H1 (cell line): ENCODE results near the gene CLRN2. TPM values are rescaled to one million over a fixed set of nuclear protein-coding genes. Genes with fewer than 3 reads are reported as not detected.

ENCODE experiments used
- CTCF ChIA-PET: fragments of 300-600 bp; sonication (Branson Sonifier 250); formaldehyde crosslinking; loops from one replicate; lab custom pipeline; 2021; ENCODE audit not compliant: partially characterized antibody; lab: Charles Lee
- POLR2A ChIA-PET: fragments of 300-600 bp; sonication (Branson Sonifier 250); formaldehyde crosslinking; loops from one replicate; lab custom pipeline; 2021; ENCODE audit warnings: inconsistent platforms; ENCODE audit not compliant: partially characterized antibody; lab: Charles Lee
- DNase-seq, 2 experiments: peaks; one replicate each; pipeline versions ENCODE4 v3.0.0 to v3.0.0-alpha.2; 2010 to 2022; ENCODE audit warnings: low spot score in 2 of 2, low read depth in 1 of 2, mixed read lengths in 1 of 2
- FAIRE-seq: peaks from 2 replicates; lab custom pipeline; 2011; peaks lifted over from hg19 to GRCh38; lab: Jason Lieb, UNC
- H2AFZ ChIP-seq: 2 replicates; pipeline ENCODE4 v1.8.1; 2012; ENCODE audit warnings: low read length, inconsistent platforms
- H2AK5ac ChIP-seq: 2 replicates; pipeline ENCODE4 v1.6.1; 2013; ENCODE audit warnings: low read depth, low read length
- H2BK120ac ChIP-seq: replicated peaks from 2 replicates; pipeline ENCODE3; 2013; ENCODE audit warnings: low read depth, low read length, inconsistent platforms
- H2BK12ac ChIP-seq: 2 replicates; pipeline ENCODE4 v1.6.1; 2013; ENCODE audit warnings: low read depth, low read length
- H2BK15ac ChIP-seq: 2 replicates; pipeline ENCODE4 v1.6.1; 2013; ENCODE audit warnings: low read length
- H2BK20ac ChIP-seq: 2 replicates; pipeline ENCODE4 v1.6.1; 2013; ENCODE audit warnings: low read length
- H2BK5ac ChIP-seq: 2 replicates; pipeline ENCODE4 v1.6.1; 2013; ENCODE audit warnings: low read depth, low read length
- H3K14ac ChIP-seq: 2 replicates; pipeline ENCODE4 v1.6.1; 2013; ENCODE audit warnings: inconsistent platforms; ENCODE audit not compliant: insufficient read length
- H3K18ac ChIP-seq: 2 replicates; pipeline ENCODE4 v1.6.1; 2013; ENCODE audit warnings: low read length; ENCODE audit errors: extremely low read depth
- H3K23ac ChIP-seq: 2 replicates; pipeline ENCODE4 v1.6.1; 2013; ENCODE audit warnings: inconsistent platforms; ENCODE audit not compliant: insufficient read length
- H3K23me2 ChIP-seq: 2 replicates; pipeline ENCODE4 v1.6.1; 2013; ENCODE audit warnings: low read depth, low read length
- H3K27ac ChIP-seq: 2 replicates; pipeline ENCODE4 v1.6.1; 2011; ENCODE audit warnings: low read depth, low read length, inconsistent platforms
- H3K27me3 ChIP-seq, 4 experiments: replicated peaks in 1 of 4; 1 replicate in 1 of 4; 2 replicates in 3 of 4; pipeline versions ENCODE4 v1.6.1 to v1.8.1; 2011 to 2013; ENCODE audit warnings: low read length in 3 of 4, mild to moderate bottlenecking in 3 of 4, inconsistent platforms in 2 of 4, mixed read lengths in 2 of 4, moderate library complexity in 1 of 4; ENCODE audit not compliant: control insufficient read depth in 3 of 4, insufficient read depth in 3 of 4; ENCODE audit errors: extremely low read depth in 1 of 4
- H3K36me3 ChIP-seq, 4 experiments: 2 replicates each; pipeline versions ENCODE4 v1.6.1 to v1.8.1; 2011 to 2013; ENCODE audit warnings: mild to moderate bottlenecking in 4 of 4, low read length in 3 of 4, moderate library complexity in 2 of 4, control low read depth in 1 of 4, inconsistent platforms in 1 of 4; ENCODE audit not compliant: insufficient read depth in 4 of 4, control insufficient read depth in 2 of 4
- H3K4ac ChIP-seq: replicated peaks from 2 replicates; pipeline ENCODE3; 2013; ENCODE audit warnings: low read length, low read depth, mixed read lengths, inconsistent platforms; ENCODE audit not compliant: insufficient read length
- H3K4me1 ChIP-seq, 4 experiments: replicated peaks in 1 of 4; 1 replicate in 1 of 4; 2 replicates in 3 of 4; pipeline versions ENCODE4 v1.6.1 to v1.8.1; 2011 to 2013; ENCODE audit warnings: low read length in 3 of 4, inconsistent platforms in 2 of 4, mixed read lengths in 1 of 4; ENCODE audit not compliant: insufficient read depth in 4 of 4, control insufficient read depth in 3 of 4
- H3K4me2 ChIP-seq, 2 experiments: 2 replicates each; pipeline versions ENCODE4 v1.6.1 to v1.8.1; 2011 to 2013; ENCODE audit warnings: low read depth in 2 of 2, low read length in 2 of 2, control low read depth in 1 of 2, inconsistent platforms in 1 of 2, mild to moderate bottlenecking in 1 of 2; ENCODE audit not compliant: insufficient read depth in 1 of 2
- H3K4me3 ChIP-seq, 4 experiments: fragments of 200-600, 300-600 bp in 1 of 4; sonication (generic), shearing (Covaris generic), sonication (Bioruptor Twin) in 1 of 4; 2 replicates each; pipeline versions ENCODE4 v1.5.1 to v1.8.1; 2011 to 2016; ENCODE audit warnings: low read length in 4 of 4, low read depth in 3 of 4, control low read depth in 2 of 4, inconsistent platforms in 2 of 4, mild to moderate bottlenecking in 2 of 4, mixed read lengths in 1 of 4, moderate library complexity in 1 of 4; ENCODE audit not compliant: insufficient read depth in 2 of 4; ENCODE audit errors: extremely low read depth in 1 of 4
- H3K56ac ChIP-seq: replicated peaks from 2 replicates; pipeline ENCODE3; 2013; ENCODE audit warnings: low read depth, mild to moderate bottlenecking, mixed read lengths, low read length, inconsistent platforms; ENCODE audit not compliant: insufficient read length
- H3K79me1 ChIP-seq: 2 replicates; pipeline ENCODE4 v1.6.1; 2013; ENCODE audit warnings: low read depth, low read length, control low read depth
- H3K79me2 ChIP-seq, 2 experiments: 2 replicates each; pipeline versions ENCODE4 v1.6.1 to v1.8.1; 2012 to 2013; ENCODE audit warnings: low read length in 2 of 2, mild to moderate bottlenecking in 2 of 2, inconsistent platforms in 1 of 2; ENCODE audit not compliant: insufficient read depth in 2 of 2, control insufficient read depth in 1 of 2
- H3K9ac ChIP-seq, 4 experiments: replicated peaks in 1 of 4; 1 replicate in 1 of 4; 2 replicates in 3 of 4; pipeline versions ENCODE4 v1.6.1 to v1.8.1; 2011 to 2013; ENCODE audit warnings: low read depth in 3 of 4, low read length in 3 of 4, control low read depth in 2 of 4, mild to moderate bottlenecking in 2 of 4, moderate library complexity in 2 of 4, inconsistent platforms in 1 of 4; ENCODE audit errors: extremely low read depth in 1 of 4
- H3K9me3 ChIP-seq, 2 experiments: 2 replicates each; pipeline versions ENCODE4 v1.6.1 to v1.8.1; 2012 to 2013; ENCODE audit warnings: mild to moderate bottlenecking in 2 of 2, moderate library complexity in 2 of 2, control low read depth in 1 of 2, inconsistent platforms in 1 of 2, low read depth in 1 of 2, low read length in 1 of 2, mixed read lengths in 1 of 2; ENCODE audit not compliant: insufficient read depth in 2 of 2
- H4K20me1 ChIP-seq, 2 experiments: replicated peaks in 1 of 2; 2 replicates each; pipeline versions ENCODE3 to v1.8.1; 2011 to 2013; ENCODE audit warnings: inconsistent platforms in 2 of 2, low read length in 2 of 2, mild to moderate bottlenecking in 1 of 2; ENCODE audit not compliant: insufficient read depth in 2 of 2, control insufficient read depth in 1 of 2
- H4K5ac ChIP-seq: 2 replicates; pipeline ENCODE4 v1.6.1; 2013; ENCODE audit warnings: low read length, low read depth, mixed read lengths, inconsistent platforms; ENCODE audit not compliant: insufficient read length
- H4K8ac ChIP-seq: 2 replicates; pipeline ENCODE4 v1.8.0; 2013; ENCODE audit warnings: mild to moderate bottlenecking, moderate library complexity, low read length, inconsistent platforms; ENCODE audit not compliant: insufficient read depth; ENCODE audit errors: extremely low read depth
- H4K91ac ChIP-seq: replicated peaks from 2 replicates; pipeline ENCODE3; 2013; ENCODE audit warnings: low read length, mixed read lengths, inconsistent platforms; ENCODE audit not compliant: insufficient read length
- CTCF ChIP-seq, 3 experiments: IDR thresholded peaks; 1 replicate in 2 of 3; 2 replicates in 1 of 3; pipeline versions ENCODE4 v1.5.1 to v1.6.1; 2011; ENCODE audit warnings: low read length in 3 of 3, mild to moderate bottlenecking in 3 of 3, inconsistent platforms in 2 of 3, low read depth in 1 of 3, moderate library complexity in 1 of 3; ENCODE audit not compliant: insufficient read depth in 1 of 3; ENCODE audit errors: control extremely low read depth in 1 of 3
- GABPA ChIP-seq: IDR thresholded peaks from 2 replicates; pipeline ENCODE4 v1.6.1; 2011; ENCODE audit warnings: mild to moderate bottlenecking, low read length, moderate library complexity, borderline replicate concordance; ENCODE audit not compliant: insufficient read depth
- RAD21 ChIP-seq, 2 experiments: IDR thresholded peaks in 1 of 2; conservative IDR thresholded peaks in 1 of 2; 2 replicates each; pipeline ENCODE4 v1.6.1; 2011; ENCODE audit warnings: low read depth in 2 of 2, low read length in 2 of 2, improper control_type of control experiment in 1 of 2, inconsistent platforms in 1 of 2, mild to moderate bottlenecking in 1 of 2, moderate library complexity in 1 of 2
- RNF2 ChIP-seq: fragments of 200-900, 300-1000 bp; sonication (generic); IDR thresholded peaks from 2 replicates; pipeline ENCODE4 v1.7.1; 2016; ENCODE audit warnings: borderline replicate concordance, low read depth, mild to moderate bottlenecking, antibody characterized with exemption, low read length; ENCODE audit not compliant: poor library complexity, severe bottlenecking; ENCODE audit errors: missing control alignments
- WGBS, 2 experiments: shearing (Covaris generic) in 1 of 2; methylation state at CpG; one replicate each; pipeline versions ENCODE4 v1.1.6 to v1.1.7; 2013 to 2015; ENCODE audit warnings: low lambda C conversion rate in 2 of 2, mixed read lengths in 2 of 2, inconsistent platforms in 1 of 2, low coverage in 1 of 2, missing lambda C conversion rate in 1 of 2; ENCODE audit not compliant: insufficient replicate concordance in 2 of 2, insufficient coverage in 1 of 2, insufficient read length in 1 of 2; ENCODE audit errors: extremely low coverage in 1 of 2, missing lambda C conversion rate in 1 of 2; 5-methylcytosine and 5-hydroxymethylcytosine counted together
- polyA plus RNA-seq, 7 experiments: library from polyadenylated mRNA; depleted of rRNA in 3 of 7; stranded (reverse) in 5 of 7; unstranded in 2 of 7; fragments of >200 nt in 5 of 7; fragments of 200-250 nt in 2 of 7; gene quantifications; 1 replicate in 5 of 7; 2 replicates in 1 of 7; 4 replicates in 1 of 7; pipeline versions ENCODE4 v1.2.1 to v1.2.3, GENCODE V29; 2011 to 2013; ENCODE audit warnings: missing spikeins in 2 of 7, mixed read lengths in 2 of 7
- total RNA-seq: library from RNA; stranded (reverse); fragmentation: NEBNext Ultra II Directional; extraction: Animal tissue kit (Norgen Biotek cat#: 25700); gene quantifications from 2 replicates; pipeline ENCODE4 v1.2.1, GENCODE V29; 2021

The CLRN2 gene
- total and polyA plus RNA-seq, 2 of the 8 experiments (the other 6 are each of a cell fraction or from before 2014, with no cell fraction given) = not detected

DNA sequence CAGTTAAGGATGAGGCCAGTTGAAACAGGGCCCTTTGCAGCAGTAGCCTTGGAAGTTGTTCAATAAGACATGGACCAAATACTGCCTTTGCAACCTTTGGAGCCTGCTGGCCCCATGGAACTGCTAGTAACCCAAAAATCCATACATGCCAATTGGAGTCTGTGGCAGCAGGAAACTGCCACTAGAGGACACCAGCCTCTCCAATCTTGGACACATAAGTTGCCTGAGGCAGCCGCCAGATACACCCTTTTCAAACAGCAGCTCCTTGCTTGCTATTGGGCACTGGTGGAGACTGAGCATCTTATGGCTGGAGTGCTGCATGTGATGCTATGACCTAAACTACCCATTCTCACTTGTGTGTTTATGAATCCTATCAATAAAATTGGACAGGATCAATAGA lies 47.2 kb downstream of the CLRN2 start:
- no peaks in the 10 kb centered on the region for H3K36me3 ChIP-seq

More for the DNA sequence above, 47.2 kb downstream of the CLRN2 start:
- no peaks in the 10 kb centered on the region for H3K23me2 ChIP-seq
- no peak overlapping the region for H2AK5ac ChIP-seq
- no peak overlapping the region for H3K9ac ChIP-seq
- H3K4me3 ChIP-seq = no peak overlapping the region
- no peak overlapping the region for H3K27ac ChIP-seq
- H3K79me2 ChIP-seq = no peaks in the 10 kb centered on the region
- H2BK15ac ChIP-seq = no peak overlapping the region
- TF ChIP-seq GABPA (no peak), RAD21 (IDR thresholded peaks at IDR 0.05 in 1 of 2, conservative IDR thresholded peaks at IDR 0.05 in 1 of 2; ENCODE audit: low read depth in 2 of 2, low read length in 2 of 2) (peak; percentile 28 to 45), CTCF (IDR thresholded peaks at IDR 0.05; ENCODE audit: control extremely low read depth in 1 of 3, insufficient read depth in 1 of 3, low read depth in 1 of 3, low read length in 3 of 3) (peak; percentile 9 to 41 (median 37); a peak in 3 of 4 replicates), RNF2 (no peak)
- H3K56ac ChIP-seq = no peak overlapping the region
- no peak overlapping the region for H4K5ac ChIP-seq
- no peak overlapping the region for H3K23ac ChIP-seq
- no peak overlapping the region for H3K4ac ChIP-seq
- no peak overlapping the region for H3K18ac ChIP-seq
- DNase-seq (no peak), FAIRE-seq (no peak)
- no peaks in the 10 kb centered on the region for H4K20me1 ChIP-seq
- H2BK12ac ChIP-seq = no peak overlapping the region
- H2BK5ac ChIP-seq = no peak overlapping the region
- no peaks in the 10 kb centered on the region for H3K9me3 ChIP-seq
- H3K79me1 ChIP-seq = no peaks in the 10 kb centered on the region
- no peak overlapping the region for H4K91ac ChIP-seq
- no peak overlapping the region for H2BK120ac ChIP-seq
- WGBS, 2 experiments = 79% methylated on average over 1 of the region's 1 CpG; no CpG with 5 or more reads in 1 of the 2 experiments
- no peak overlapping the region for H2AFZ ChIP-seq
- no peak overlapping the region for H3K14ac ChIP-seq
- ChIA-PET CTCF (interaction anchor here (1.3 to 2.2 kb wide), 6 partner anchors 9 to 75 kb away, joined by 4 to 10 read pairs (median 5); partner anchors contain the start of gene LAP3), POLR2A (interaction anchor here (0.9 kb wide), 2 partner anchors 16 to 71 kb away, joined by 3 read pairs; no protein-coding TSS in a partner anchor)
- no peak overlapping the region for H4K8ac ChIP-seq
- H3K27me3 ChIP-seq = no peaks in the 10 kb centered on the region
- H2BK20ac ChIP-seq = no peak overlapping the region
- H3K4me2 ChIP-seq = no peak overlapping the region
- no peaks in the 10 kb centered on the region for H3K4me1 ChIP-seq
